ENCODE results near the gene KDM6A. TPM values are rescaled to one million over a fixed set of nuclear protein-coding genes. Genes with fewer than 3 reads are reported as not detected.
"Not testable (repeated sequence)": the region's sequence is repeated elsewhere in the genome, so short reads cannot be mapped to it uniquely, and the experiment has no call there.

Gene KDM6A
- 10 to 100 TPM; 36.4 to 51.0 TPM for total RNA-seq

DNA sequence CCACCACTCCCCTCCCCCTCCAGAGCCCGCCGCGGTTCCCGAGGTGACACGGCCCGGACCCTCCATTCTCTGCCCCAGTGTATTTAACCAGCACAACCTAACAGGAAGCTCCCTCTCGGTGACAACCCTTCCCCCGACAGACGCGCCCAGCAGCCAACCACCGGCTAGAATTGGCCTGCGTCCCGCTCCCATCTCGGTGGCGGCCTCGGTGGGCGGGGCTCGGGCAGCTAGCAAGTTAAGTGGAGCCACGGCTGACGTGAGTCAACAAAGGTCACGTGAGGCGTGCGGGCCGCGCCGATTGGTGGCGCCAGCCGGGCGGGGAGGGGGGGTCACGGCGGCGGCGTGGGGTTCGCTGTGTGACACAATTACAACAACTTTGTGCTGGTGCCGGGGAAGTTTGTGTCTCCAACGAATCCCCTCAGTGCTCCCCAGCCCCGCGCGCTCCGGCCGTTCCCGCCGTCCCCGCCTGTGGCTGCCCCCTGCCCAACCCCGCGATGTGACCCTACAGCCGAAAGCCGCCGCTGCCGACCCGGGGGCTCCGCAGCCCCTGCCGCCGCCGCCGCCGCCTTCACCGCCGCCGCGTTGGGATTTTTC, at the start of gene KDM6A:
Gene KDM6A, plus strand, starts transcription at position 368 of the 594 bp plus-strand sequence. CDS start 364 bp downstream, outside the sequence.
- ATAC-seq (replicated peaks in 1 of 2) (peak; percentile 89 to 92), DNase-seq (peak; percentile 94 to 100)
- Mint-ChIP-seq H3K9me3 (no peaks in the 10 kb centered on the region), H3K4me3 (peak within 1 kb of the TSS; percentile 97 to 98), H3K36me3 (ENCODE audit: insufficient read depth in 2 of 2) (peaks cover 2 to 10% of the 10 kb centered on the region in 2 donors), H3K27me3 (ENCODE audit: low read depth) (no peaks in the 10 kb centered on the region), H3K4me1 (ENCODE audit: low read depth) (peaks cover 36% of the 10 kb centered on the region), H3K27ac (peak within 1 kb of the TSS; percentile 93)

DNA sequence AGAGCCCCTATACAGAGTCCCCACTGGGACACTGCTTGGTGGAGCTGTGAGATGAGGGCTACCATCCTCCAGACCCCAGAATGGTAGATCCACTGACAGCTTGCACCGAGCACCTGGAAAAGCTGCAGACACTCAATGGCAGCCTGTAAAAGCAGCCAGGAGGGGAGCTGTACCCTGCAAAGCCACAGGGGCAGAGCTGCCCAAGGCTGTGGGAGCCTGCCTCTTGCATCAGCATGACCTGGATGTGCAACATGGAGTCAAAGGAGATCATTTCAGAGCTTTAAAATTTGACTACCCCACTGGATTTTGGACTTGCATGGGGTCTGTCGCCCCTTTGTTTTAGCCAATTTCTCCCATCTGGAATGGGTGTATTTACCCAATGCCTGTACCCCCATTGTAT, 49.8 kb upstream of the KDM6A start:
- not testable (repeated sequence) for H3K4me3 Mint-ChIP-seq; H3K9me3 Mint-ChIP-seq; H3K36me3 Mint-ChIP-seq (ENCODE audit: insufficient read depth in 2 of 2); ATAC-seq (replicated peaks in 1 of 2); DNase-seq; H3K27ac Mint-ChIP-seq; H3K27me3 Mint-ChIP-seq (ENCODE audit: low read depth); H3K4me1 Mint-ChIP-seq (ENCODE audit: low read depth)

DNA sequence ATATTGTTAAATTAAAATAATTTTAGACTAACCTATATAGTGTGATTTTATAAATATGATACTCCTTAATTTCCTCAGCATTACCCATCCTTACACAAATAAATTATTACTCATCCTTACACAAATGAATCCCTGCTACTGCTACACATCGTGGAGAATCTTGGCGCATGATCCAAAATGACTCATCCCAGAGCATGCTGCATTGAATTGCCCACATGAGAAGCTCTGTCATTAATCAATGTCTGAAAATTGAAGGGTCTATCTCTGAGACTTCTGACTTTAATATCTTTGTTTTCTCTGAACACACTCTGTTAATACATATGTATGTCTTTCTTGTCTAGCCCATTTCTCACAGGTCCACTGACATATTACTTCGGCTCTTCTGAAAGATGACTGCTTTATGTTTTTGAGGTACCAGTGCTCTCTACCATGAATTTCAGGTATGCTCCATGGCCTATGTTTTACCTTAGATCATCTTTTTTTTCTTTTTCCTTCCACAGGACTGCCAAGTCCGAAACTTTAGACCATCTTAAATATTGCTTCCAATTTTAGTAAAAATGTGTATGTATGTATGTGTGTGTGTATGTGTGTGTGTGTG, 44.9 kb upstream of the KDM6A start:
- Mint-ChIP-seq H3K36me3 (ENCODE audit: insufficient read depth in 2 of 2) (peaks cover 0 to 2% of the 10 kb centered on the region in 2 donors), H3K9me3 (no peaks in the 10 kb centered on the region), H3K4me3 (no peak overlapping the region), H3K27ac (no peak overlapping the region), H3K4me1 (ENCODE audit: low read depth) (no peaks in the 10 kb centered on the region), H3K27me3 (ENCODE audit: low read depth) (no peaks in the 10 kb centered on the region)
- DNase-seq (no peak), ATAC-seq (replicated peaks in 1 of 2) (no peak)

DNA sequence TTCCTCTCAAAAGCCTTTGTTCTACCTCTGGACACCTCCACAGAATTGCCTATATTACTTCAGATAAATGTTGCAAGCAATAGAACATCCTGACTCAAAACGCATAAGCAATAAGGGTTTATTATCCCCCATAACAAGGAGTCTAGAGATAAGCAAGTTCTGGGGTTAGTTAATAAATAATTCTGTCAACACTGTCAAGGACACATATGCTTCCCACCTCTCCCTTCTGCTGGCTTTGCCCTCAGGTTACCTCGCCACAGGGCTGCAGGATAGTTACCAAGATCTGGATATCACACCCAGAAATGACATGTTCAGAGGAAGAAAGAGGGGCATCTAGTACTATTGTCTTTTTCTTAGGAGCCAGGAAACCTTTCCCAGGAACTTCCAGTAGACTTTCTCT, 43.2 kb upstream of the KDM6A start:
- Mint-ChIP-seq H3K4me3 (no peak overlapping the region), H3K27me3 (ENCODE audit: low read depth) (no peaks in the 10 kb centered on the region), H3K36me3 (ENCODE audit: insufficient read depth in 2 of 2) (no peaks in the 10 kb centered on the region), H3K4me1 (ENCODE audit: low read depth) (no peaks in the 10 kb centered on the region), H3K27ac (no peak overlapping the region), H3K9me3 (no peaks in the 10 kb centered on the region)
- no peak for DNase-seq
- ATAC-seq (replicated peaks in 1 of 2) = no peak

DNA sequence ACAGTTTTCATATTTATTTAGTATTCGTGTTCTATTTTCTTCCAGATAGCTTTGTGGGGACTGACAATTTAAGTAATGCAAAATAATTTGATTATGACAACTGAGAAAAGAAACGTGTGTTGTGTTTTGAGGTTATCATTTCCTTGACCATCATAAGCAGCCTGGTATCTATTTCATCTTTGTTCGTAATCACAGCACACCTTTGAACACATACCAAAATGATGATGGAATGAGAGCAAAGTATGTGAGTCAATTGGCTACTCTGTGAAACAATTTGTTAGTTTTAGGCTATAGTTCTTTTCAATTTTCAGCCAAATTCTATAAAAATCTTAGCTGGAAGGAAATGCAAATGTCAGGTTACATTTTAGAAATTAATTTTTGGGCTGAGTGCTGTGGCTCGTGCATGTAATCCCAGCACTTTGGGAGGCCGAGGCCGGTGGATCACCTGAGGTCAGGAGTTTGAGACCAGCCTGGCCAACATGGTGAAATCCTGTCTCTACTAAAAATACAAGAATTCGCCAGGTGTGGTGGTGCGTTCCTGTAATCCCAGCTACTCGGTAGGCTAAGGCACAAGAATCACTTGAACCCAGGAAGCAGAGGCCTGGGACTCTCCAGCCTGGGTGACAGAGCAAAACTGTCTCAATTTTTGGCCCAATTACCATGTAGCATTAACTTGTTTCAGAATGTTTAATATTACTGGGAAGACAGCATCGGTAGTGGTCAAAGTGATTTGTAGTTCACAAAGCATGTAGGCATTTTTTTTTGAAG, 30.3 kb upstream of the KDM6A start:
- ATAC-seq (replicated peaks in 1 of 2) (no peak), DNase-seq (no peak)
- H3K4me1 Mint-ChIP-seq (ENCODE audit: low read depth) = no peaks in the 10 kb centered on the region
- H3K27ac Mint-ChIP-seq = no peak overlapping the region
- no peaks in the 10 kb centered on the region for H3K27me3 Mint-ChIP-seq (ENCODE audit: low read depth)
- H3K36me3 Mint-ChIP-seq (ENCODE audit: insufficient read depth in 2 of 2) = no peaks in the 10 kb centered on the region
- no peak overlapping the region for H3K4me3 Mint-ChIP-seq
- H3K9me3 Mint-ChIP-seq = no peaks in the 10 kb centered on the region

DNA sequence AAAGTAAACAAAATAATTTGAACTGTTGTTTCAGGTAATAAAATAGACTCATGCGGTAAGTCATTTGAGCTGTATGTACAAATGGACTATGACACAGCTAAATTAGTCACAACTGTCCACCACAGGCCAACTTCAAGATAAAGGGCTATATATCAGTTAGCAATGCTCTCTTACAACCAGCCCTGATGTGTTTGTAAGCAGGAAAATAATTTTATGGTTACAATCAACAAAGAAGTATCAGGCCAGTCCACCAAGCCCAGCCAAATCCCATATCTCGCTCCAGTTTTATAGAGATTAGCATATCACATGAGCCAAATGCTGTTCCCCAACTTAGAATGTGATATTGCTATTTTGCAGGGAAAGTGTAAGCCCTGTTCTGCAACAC, 29.7 kb upstream of the KDM6A start:
- no peaks in the 10 kb centered on the region for H3K4me1 Mint-ChIP-seq (ENCODE audit: low read depth)

DNA sequence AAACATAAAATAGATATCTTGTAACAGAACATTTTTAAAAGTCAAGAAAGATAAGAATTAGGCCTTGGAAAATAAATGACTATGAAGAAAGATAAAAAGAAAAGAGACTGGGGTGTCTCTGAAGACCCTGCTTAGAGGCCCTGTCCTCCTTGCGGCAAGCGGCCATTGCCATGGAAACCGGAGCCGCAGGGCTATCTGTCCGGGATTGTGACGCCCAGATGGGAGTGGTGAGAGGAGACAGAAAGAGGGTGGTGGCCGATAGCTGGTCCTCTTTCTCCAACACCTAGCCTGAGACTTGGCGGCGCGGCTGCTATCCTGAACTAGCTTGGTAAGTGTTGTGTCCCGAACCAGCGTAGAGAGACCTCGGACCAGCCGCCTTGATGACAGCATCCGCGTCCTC, 29.2 kb upstream of the KDM6A start, which contains the start of gene DUSP21:
Gene DUSP21, plus strand, starts transcription at position 269 of the 400 bp plus-strand sequence. Its CDS starts 112 bp downstream, at position 381.
- Mint-ChIP-seq H3K27me3 (ENCODE audit: low read depth) (no peaks in the 10 kb centered on the region), H3K4me3 (no peak within 1 kb of the TSS), H3K27ac (no peak within 1 kb of the TSS), H3K36me3 (ENCODE audit: insufficient read depth in 2 of 2) (no peaks in the 10 kb centered on the region), H3K4me1 (ENCODE audit: low read depth) (no peaks in the 10 kb centered on the region), H3K9me3 (no peaks in the 10 kb centered on the region)
- no peak for ATAC-seq (replicated peaks in 1 of 2)
- no peak for DNase-seq

More for the DNA sequence above, 29.7 kb upstream of the KDM6A start:
- Mint-ChIP-seq H3K36me3 (ENCODE audit: insufficient read depth in 2 of 2) (no peaks in the 10 kb centered on the region), H3K9me3 (no peaks in the 10 kb centered on the region), H3K27ac (no peak overlapping the region), H3K27me3 (ENCODE audit: low read depth) (no peaks in the 10 kb centered on the region), H3K4me3 (no peak overlapping the region)
- DNase-seq = no peak
- no peak for ATAC-seq (replicated peaks in 1 of 2)

DNA sequence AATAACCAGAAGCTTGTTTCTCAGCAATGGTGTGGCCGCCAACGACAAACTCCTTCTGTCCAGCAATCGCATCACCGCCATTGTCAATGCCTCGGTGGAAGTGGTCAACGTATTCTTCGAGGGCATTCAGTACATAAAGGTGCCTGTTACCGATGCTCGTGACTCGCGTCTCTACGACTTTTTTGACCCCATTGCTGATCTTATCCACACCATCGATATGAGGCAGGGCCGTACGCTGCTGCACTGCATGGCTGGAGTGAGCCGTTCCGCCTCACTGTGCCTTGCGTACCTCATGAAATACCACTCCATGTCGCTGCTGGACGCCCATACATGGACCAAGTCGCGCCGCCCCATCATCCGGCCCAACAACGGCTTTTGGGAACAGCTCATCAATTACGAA, 28.8 kb upstream of the KDM6A start:
- H3K27ac Mint-ChIP-seq = no peak overlapping the region
- ATAC-seq (replicated peaks in 1 of 2) (no peak), DNase-seq (no peak)
- no peaks in the 10 kb centered on the region for H3K36me3 Mint-ChIP-seq (ENCODE audit: insufficient read depth in 2 of 2)
- no peaks in the 10 kb centered on the region for H3K4me1 Mint-ChIP-seq (ENCODE audit: low read depth)
- no peaks in the 10 kb centered on the region for H3K27me3 Mint-ChIP-seq (ENCODE audit: low read depth)
- no peak overlapping the region for H3K4me3 Mint-ChIP-seq
- no peaks in the 10 kb centered on the region for H3K9me3 Mint-ChIP-seq

DNA sequence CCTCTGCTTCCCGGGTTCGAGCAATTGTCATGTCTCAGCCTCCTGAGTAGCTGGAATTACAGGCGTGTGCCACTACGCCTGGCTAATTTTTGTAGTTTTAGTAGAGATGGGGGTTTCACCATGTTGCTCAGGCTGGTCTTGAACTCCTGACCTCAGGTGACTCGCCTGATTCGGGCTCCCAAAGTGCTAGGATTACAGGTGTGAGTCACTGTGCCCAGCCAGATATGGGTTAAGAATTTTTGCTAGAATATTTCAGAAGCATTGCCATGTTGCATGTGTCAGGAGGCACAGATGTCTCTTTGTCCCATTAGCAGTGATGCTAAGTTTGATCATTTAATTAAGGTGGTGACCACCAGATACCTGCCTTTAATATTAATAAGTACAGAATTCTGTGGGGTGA, 22.1 kb upstream of the KDM6A start:
- not testable (repeated sequence) for H3K27ac Mint-ChIP-seq; H3K4me1 Mint-ChIP-seq (ENCODE audit: low read depth); H3K9me3 Mint-ChIP-seq; H3K36me3 Mint-ChIP-seq (ENCODE audit: insufficient read depth in 2 of 2); H3K27me3 Mint-ChIP-seq (ENCODE audit: low read depth); DNase-seq; ATAC-seq (replicated peaks in 1 of 2); H3K4me3 Mint-ChIP-seq

DNA sequence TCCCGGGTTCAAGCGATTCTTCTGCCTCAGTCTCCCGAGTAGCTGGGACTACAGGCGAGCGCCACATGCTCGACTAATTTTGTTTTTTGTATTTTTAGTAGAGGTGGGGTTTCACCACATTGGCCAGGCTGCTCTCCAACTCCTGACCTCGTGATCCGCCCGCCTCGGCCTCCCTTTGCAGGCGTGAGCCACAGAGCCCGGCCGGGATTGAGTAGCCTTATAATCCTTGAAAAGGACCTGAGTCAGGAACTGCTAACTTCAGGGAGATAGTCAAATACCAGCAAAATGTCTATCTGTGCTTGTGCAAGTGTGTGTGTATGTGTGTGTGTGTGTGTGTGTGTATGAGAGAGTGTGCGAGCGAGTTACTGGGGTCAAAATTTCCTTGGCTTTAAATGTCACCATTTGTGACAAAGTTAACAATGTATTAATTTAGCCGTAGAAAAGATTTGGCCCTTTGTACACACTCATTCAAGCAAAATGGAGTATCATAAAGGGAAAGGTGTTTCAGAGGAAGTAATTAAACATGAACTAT, 1.8 kb upstream of the KDM6A start:
- Mint-ChIP-seq H3K4me3 (peak overlapping the region; percentile 81 to 98), H3K27me3 (ENCODE audit: low read depth) (no peaks in the 10 kb centered on the region), H3K9me3 (no peaks in the 10 kb centered on the region), H3K36me3 (ENCODE audit: insufficient read depth in 2 of 2) (peaks cover 2 to 10% of the 10 kb centered on the region in 2 donors), H3K4me1 (ENCODE audit: low read depth) (peaks cover 19% of the 10 kb centered on the region), H3K27ac (peak overlapping the region; percentile 68)
- DNase-seq (no peak), ATAC-seq (replicated peaks in 1 of 2) (no peak)

DNA sequence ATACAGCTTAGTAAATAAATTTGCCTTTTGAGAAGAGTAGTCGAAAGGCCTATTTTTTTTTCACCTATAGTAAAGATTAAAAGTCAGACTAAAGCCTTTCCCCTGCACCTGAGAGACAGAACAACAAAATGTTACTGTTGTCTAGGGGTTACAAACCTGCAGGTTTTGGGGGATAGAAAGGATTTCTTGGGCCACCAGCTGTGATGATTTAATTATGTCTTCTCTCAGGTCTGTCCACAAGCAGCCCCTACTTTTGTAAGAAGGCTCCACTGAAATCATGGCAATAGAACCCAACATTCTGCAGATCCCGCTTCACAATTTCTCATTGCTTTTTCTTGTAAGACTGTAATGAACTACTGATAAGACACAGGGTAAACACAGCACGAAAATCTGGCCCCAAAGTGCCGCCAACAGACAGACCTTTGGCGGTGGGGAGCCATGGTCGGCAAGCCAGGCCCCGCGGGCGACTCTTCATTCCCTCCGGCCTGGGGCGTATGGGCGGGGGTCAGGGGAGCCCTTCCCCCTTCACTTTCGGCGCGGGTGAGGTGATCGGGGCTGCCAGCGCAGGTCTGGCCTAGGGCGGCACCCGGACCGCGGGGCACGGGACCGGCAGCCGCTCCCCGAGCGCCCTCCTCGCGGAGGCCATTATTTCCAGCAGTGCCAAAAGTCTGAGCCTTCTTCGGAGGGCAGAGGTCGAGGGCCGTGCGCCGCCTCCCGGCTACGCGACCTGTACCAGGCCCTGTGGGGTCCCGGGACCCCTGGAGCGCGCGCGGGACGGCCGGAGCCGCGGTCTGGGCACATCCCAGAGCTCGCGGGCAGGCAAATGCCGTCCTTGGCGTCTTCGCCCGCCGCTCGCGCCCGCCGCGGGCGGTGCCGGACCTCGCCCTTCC, 812 bp upstream of the KDM6A start:
- Mint-ChIP-seq H3K27me3 (ENCODE audit: low read depth) (no peaks in the 10 kb centered on the region), H3K9me3 (no peaks in the 10 kb centered on the region), H3K27ac (peak overlapping the region; percentile 79), H3K4me1 (ENCODE audit: low read depth) (peaks cover 29% of the 10 kb centered on the region), H3K36me3 (ENCODE audit: insufficient read depth in 2 of 2) (peaks cover 2 to 10% of the 10 kb centered on the region in 2 donors), H3K4me3 (peak overlapping the region; percentile 97 to 98)
- DNase-seq (peak; percentile 33 to 57), ATAC-seq (replicated peaks in 1 of 2) (peak; percentile 28 to 37)

DNA sequence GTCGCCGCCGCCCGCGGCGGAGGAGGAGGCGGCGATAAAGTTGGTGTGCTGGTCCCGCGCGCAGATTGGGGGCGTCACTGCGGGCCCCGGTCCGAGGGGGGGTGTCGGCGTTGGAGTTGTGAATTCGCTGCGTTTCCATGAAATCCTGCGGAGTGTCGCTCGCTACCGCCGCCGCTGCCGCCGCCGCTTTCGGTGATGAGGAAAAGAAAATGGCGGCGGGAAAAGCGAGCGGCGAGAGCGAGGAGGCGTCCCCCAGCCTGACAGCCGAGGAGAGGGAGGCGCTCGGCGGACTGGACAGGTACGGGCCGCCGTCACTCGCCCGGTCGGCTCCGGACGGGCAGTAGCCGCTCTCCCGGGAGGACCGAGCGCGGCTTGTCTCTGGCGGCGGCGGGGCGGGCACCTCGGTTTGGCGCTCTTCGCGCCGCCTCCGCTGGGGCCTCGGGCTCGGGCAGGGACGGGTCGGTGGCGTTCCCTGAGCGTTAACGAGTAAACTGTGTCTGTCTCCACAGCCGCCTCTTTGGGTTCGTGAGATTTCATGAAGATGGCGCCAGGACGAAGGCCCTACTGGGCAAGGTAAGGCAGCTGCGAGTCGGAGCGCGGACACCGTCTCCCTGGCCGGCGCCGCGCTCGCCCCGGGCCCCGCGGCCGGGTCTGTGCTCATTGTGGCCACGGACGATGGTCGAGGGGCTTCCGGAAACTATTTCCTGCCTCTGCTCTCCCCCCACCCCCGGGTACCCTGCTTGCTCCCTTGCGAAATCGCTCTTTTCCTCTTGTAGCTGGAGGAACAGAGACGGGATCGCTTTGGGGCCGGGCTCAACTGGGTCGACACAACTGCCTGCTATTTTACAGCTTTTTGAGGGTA, 658 bp downstream of the KDM6A start:
- DNase-seq (peak; percentile 39 to 70), ATAC-seq (replicated peaks in 1 of 2) (peak; percentile 14 to 27)
- no peaks in the 10 kb centered on the region for H3K27me3 Mint-ChIP-seq (ENCODE audit: low read depth)
- H3K4me3 Mint-ChIP-seq = peak overlapping the region; percentile 97 to 98
- peak overlapping the region; percentile 93 for H3K27ac Mint-ChIP-seq
- peaks cover 2 to 10% of the 10 kb centered on the region in 2 donors for H3K36me3 Mint-ChIP-seq (ENCODE audit: insufficient read depth in 2 of 2)
- no peaks in the 10 kb centered on the region for H3K9me3 Mint-ChIP-seq
- peaks cover 38% of the 10 kb centered on the region for H3K4me1 Mint-ChIP-seq (ENCODE audit: low read depth)

Measured in activated T-cell treated with anti-CD3 and anti-CD28 coated beads, Interleukin-2, amount 50 U/mL, for 72 hours (primary cell).